HG03521 (cell line): ENCODE data around the gene CTRB1.
"Not testable (repeated sequence)": the region's sequence is repeated elsewhere in the genome, so short reads cannot be mapped to it uniquely, and the experiment has no call there.

ENCODE experiments used
- ATAC-seq: cut with Tn5 transposase; IDR thresholded peaks from one replicate; pipeline ENCODE4 v1.9.1; 2021; ENCODE audit warnings: mild to moderate bottlenecking, moderate library complexity; ENCODE audit not compliant: unreplicated experiment

CTRB1 gene

DNA sequence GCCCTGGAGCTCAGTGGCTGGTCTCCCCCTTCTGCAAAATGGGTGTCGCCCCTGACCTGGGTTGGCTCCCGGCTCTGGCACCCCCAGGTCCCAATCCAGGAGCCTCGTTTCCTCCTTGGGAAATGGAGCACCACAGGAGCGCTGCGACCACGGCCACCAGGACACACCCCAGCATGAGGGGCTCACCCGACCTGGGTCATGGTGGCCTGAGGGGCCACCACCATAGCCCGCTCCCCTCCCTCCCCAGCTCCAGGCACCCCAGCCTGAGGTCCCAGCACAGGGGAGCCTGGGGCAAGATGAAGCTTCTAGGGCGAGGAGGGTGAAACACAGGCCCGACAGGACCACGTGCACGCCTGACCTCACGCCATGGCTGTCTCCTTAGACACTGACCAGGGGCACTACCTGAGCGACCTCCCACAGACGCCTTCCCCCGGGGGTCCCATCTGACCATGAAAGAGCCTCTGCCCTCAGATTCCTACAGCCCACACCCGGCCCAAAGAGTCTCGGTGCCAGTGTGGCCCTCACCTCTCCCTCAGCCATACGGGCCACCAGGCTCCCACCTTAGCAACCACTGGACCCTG is 20.8 kb downstream of the CTRB1 start:
- no peak for ATAC-seq

DNA sequence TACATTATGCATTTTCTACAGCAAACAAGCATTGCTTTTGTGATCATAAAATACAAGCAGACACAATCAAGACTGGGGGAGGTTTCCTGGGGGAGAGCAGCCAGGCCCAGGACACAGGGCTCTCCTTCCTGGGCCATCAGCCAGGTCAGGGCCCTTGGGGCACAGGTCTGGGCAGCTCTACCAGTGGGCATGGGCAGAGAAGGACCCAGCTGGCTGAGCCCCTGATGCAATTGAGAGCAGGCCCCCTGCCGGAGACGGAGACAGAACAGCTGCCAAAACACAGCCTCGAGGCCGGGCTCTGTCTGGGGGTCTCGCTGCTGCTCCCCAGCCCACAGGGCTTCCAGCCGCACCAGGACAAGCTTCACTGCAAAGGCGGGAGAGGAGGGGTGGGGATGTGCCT is 21.8 kb downstream of the CTRB1 start:
- not testable (repeated sequence) for ATAC-seq

DNA sequence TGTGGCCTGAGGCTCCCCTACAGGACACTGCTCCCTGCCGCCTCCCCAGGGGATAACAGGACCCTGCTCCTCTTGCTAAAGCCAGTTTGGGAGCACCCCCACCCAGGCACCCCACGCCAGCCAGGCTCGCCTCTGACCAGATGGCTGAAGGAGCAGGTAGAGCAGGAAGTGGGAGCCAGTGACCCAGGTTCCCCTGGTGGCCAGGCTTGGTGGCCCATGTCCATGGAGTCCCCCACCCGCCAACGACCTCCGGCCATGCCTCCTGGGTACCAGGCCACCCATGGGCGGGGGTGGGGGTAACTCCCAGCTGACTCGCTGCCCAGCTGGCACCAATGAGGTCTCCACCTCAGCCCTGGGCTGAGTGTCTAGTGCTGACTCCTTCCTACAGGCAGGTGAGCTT is 22.6 kb downstream of the CTRB1 start:
- no peak for ATAC-seq

DNA sequence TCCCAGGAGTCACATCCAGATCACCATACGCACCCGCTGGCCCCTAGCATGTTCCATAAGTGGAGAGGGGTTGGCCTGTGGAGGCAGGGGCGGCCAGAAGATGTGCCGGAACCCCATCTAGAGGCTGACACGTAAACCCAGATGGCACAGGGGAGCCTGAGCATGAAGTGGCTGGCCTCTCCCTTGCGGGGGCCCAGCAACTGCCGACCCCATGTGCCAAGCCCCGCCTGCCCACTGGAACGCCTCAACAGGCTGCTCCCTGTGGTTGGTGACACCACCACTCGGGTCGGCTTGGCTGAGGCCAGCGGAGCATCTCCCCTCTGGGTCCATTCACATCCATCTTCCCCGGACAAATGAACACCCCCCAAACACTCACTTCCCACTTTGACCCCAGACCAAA is 23.2 kb downstream of the CTRB1 start:
- no peak for ATAC-seq

DNA sequence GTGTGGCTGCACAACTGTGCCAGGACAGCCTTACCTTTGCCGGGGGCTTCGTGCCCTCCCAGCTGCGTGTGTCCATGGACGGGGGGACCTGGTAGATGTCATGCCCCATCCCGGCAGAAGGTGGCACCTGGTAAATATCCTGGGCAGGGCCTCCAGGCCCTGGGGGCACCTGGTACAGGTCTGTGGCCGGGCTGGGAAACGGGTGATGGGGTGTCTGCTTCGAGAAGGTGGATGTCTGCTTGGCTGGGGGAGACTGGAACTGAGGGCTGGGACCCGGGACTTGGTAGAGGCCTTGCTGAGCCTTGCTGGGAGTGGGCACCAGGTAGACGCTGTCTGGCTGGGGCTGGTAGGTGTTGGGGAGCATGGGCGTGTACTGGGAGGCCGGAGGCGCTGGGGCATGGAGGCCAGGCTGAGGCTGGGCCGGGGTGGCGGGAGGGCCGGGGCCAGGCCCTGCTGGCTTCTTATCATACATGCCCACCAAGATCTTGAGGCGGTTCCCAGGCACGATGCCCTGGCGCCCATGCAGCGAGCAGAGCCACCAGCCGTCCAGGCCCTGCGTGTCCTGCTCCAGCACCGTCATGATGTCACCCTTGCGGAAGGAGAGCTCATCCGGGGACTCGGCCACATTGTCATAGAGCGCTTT is 23.8 kb downstream of the CTRB1 start:
- not testable (repeated sequence) for ATAC-seq

DNA sequence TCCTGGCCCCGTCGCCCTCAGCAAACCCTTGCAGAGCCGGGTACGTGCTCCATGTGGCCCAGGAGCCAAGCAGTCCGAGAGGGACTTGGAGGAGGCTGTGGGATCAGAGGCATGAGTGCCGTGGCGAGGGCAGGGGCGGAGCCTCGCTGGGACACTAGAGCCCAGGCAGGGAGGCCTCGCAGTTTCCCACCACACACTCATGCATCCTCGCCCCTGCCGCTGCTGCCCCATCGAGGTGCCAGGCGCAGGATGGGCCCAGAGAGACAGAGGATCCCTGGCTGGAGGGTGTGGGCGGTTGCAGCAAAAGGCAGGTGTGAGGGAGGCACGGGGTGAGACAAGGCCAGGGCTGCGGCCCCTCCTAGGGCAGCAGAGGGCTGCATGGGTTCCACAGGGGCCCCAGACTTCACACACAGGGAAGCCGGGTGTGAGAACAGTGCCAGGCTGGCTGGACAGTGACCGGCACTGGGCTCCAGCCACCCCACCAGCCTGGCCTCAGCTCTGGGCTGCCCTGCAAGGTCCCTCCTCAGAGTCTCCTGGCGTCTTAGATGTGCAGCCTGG is 25.0 kb downstream of the CTRB1 start:
- ATAC-seq, result no peak

DNA sequence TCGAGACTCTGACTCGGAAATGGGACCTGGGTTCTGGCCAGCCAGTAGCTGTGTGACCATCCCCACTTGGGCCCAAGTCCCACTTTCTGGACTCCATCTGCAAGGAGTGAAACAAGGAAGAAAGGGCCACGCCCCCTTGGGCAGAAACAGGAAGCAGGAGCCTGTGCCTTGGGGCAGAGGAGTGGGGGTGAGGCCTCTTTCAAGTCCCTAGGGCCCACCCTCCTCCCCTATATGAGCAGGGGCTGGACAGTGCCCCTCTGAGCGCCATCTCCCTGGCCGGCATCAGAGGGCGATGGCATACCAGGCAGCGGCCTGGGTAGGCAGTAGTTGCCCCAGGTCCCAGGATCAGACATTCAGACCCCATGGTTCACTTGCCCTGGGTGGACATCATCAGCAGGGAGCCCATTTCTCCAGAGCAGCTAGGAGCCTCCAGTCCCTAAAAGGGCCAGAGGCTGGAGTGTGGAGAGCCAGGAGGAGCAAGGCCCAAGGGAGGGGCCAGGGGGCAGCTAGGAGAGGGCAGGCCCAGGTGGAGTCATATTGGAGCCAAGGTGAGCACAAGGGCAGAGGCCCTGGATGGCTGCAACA is 25.5 kb downstream of the CTRB1 start:
- no peak for ATAC-seq

DNA sequence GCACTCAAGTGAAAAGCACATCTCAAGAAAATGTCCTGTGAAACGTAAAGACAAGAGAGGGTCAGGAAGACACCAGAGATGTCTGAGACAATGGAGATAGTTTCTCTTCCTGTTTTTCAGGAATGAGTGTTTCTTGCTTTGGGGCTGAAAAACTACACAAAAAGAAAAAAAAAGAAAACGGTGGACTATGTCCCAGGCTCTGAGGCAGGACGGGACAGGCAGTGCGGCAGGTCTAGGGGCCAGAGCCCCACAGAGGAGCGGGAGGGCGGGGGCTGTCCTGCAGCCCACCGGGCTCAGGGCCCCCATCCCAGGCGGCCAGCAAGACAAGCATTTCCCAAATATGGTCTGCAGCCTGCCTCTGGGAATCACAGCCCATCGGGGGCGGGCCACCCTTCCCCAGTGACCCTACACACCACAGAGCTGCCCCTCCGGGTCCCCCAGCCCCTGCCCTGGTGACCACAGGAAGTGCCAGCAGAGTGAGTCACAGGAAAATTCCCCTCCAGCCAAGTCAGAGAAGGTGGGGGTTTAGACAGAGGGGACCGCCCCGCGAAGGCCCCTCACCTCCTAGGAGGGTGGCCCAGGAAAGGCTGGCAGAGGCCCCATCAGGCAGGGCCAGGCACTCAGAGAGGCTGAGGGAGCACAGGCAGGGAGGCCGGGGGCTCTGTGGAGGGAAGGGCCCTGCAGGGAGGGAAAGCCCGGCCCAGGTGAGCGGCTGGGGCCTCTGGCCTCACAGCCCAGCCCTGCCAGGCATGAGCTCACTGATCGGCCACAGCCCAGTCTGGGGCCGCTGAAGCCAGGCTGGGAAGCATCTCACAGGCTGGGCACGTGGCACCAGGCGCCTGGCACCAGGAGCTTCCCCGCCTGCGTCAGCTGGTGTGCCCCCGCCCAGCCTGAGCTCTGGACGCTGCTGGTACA is 26.3 kb downstream of the CTRB1 start:
- ATAC-seq, result no peak

DNA sequence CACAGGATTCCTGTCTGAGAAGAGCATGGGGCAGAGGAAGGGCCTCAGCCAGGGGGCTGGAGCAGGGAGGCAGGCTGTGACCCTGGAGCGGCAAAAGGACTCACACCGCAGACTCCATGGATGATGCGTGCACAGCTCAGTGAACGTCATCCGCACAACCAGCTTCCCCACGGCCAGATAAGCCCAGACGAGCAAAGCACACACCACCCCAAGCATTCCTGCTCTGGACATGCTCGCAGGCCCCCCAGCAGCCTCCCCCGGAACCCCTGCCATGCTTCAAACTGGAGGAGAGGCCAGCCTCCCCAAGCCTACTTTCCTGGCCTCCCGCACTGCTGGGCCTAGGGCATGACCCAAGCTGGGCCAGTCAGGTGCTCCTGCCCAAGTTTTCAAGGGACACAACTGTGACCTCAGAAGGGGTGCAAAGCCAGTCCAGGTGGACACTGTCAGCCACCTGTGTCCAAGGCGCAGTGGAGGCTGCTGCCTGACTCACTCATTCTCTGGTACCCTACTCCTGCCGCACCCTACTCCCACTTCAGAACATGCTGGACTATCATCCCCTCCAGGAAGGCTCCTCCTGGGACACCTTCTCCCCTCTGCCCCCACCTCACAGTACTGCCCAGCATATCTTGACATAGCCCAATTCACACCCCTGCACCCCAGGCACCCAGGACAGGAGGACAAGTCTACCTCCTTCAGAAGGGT is 27.9 kb downstream of the CTRB1 start:
- no peak for ATAC-seq

DNA sequence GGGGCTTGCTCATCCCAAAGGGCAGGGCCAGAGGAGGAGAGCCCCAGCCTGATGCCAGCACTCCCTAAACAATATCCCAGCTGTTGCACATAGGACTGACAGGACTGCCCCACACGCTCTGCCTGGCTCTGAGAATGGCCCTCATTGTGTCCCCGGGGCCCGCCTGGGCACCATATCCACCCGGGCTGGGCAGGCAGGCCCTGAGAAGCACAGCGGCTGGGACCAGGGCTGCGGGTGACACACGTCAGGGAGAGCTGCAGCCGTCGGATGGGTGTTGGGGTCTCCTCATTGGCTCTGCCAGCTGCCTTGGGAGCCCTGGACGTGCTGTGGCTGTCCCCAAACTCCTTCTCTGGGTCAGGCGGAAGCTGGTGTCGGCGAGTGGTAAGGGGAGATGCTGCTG is 28.5 kb downstream of the CTRB1 start:
- no peak for ATAC-seq

DNA sequence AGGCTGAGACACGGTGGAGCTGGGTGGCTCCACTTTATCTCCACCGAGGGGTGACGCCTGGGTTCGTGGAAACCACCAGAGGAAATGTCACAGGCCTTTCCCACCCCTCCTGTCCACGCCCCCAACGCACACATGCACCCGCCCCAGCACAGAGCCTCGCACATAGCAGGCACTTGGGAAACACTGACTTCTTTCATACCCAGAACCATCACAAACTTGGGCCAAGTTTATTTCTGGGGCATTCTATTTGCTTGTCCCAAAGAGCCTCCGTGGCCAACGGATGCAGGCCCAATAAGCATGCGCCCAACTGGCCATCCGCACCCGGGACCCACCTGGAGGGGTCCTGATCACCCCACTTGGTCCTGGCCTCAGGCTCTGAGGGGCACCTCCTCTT is 29.4 kb downstream of the CTRB1 start:
- no peak for ATAC-seq

DNA sequence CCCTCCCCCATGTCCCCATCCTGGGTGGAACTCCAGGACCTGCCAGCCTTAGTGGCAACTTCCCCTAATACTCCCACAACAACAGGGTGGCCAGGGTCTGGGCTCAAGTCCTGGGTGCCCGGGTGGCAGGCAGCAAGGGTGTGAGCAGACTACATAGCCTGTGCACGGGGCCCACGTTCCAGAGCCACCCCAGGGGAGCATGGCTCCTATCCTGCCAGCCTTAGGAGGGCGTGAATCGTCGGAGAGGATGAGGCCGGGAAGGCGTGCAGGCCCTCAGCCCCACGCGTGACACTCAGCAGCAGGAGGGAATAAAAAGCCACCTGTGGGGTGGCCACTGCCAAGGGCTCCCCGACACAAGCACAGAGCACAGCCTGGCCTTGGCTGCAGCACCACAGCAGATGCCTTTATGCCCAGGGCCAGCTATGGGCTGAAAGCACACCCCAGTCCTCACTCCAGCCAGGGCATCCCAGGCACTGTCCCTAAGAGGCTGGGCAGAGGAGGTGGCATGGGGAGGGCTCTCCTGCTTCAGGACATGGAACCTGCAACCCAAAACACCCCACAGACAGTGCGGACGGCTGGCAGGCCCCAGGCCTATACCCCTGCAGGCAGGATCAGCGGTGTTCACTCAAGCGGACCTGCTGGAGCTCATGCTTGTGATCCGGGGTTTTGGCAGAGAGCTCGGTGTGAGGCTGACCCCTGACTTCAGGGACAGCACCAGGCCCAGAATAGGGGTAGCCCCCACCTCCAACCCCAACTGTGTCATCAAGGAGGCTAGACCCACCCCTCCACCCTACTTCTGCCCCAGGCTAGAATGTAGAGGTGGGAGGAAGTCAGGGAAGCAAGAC is 30.0 kb downstream of the CTRB1 start:
- ATAC-seq, result no peak

DNA sequence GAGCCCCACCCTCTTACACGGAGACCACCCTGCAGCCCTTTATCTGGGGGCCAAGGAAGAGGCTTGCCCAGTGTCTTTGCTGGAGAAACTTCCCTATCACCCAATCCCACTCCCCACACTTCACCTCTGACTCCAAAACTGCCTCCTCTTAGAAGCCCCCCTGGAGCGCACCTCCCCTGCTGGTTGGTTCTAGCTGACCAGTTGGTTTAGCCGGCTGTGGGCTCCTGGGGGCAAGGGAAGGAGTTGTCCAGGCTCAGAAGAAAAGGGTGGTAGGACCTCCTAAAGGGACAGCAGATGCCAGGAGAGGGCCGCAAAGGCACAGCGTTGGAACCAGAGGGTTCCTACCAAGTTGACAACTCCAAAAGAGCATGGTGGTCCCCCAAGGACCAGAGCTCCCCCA is 30.7 kb downstream of the CTRB1 start:
- ATAC-seq, result no peak

DNA sequence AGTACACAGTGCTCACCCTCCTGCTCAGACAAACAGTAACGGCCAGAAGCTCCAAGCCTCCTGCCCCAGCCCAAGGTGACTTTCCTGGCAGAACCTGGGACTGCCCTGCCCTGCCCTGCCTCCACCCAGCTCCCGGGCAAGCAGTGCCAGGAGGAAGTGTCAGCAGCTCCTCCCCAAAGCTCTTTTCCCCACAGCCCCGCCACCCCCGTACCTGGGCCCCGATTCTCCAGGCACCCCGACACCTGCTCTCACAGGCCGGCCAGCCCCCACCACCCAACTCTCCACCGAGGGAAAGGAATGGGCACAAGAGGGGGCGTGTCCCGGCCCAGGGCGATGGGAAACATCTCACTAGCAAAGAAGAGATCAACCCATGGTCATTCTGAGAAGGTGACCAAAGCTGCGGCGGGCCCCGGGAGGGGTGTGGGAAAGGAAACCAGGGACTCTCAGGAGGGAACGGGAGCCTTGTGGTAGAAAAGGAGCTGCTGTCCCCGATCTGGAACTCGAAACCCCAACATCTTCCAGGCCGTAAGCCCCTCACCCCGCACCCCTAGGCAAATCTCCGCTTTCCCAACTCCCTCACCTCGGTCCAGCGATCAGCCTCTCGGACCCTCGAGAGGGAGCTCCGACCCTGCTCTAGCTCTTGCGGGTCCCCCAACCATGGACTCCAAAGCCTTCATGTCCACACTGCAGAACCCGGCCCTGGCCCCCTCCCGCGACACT is 31.5 kb downstream of the CTRB1 start:
- no peak for ATAC-seq

DNA sequence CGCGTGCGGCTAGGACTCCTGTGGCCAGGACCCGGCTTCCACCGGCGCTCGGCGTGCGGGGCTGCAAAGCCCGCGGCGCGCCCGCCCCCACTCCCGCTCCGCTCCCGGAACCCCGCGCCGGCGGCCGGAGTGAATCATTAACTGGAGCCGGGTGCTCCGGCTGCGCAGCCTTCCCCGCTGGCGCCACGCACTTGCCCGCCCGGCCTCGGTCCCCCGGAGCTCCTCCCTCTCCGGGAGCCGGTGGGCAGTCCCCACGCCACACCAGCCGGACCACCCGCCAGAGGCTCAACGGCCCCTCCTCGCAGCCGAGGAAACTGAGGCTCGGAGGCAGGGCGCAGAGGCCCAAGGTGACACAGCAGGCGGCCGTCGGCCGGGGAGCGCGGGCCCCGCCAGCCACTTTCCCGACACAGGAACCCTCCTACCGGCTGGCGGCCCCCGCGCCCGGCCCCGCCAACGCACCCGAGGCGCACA is 32.1 kb downstream of the CTRB1 start:
- ATAC-seq, result peak; percentile 28

DNA sequence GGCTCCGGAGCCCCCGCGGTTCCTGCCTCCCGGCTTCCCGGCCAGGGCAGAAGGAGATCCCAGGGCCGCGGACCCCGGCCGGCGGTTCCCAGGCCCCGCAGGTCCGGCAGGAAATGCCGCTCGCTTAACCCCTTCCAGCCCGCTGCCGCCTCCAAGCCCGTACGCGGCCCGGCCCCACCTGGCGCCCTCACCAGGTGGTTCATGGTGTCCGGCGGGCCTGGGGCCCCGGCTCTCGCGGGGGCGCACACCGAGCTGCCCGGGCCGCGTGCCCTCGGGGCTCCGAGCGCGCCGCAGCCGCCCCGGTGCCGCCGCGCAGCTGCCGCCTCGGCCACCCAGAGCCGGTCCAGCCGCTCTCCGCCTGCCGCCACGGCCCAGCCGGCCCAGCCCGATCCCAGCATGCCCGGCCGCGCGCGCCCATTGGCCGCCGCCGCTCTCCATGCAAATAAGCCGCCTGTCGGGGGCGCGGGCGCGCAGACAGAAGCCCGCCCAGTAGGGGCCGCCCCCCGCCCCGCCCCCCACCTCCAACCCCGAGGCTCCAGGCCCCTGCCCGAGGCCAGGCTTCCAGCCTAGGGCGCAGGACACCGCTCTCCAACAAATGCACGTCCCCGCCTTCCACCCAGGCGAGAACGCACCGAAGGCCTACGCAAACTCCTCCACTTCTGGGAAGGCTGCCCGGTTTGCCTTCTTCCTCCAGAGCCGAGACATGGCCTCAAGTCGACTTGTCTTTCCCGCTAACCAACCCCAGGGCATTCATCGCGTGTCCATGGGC is 32.7 kb downstream of the CTRB1 start, which contains the start of gene BCAR1:
BCAR1 (minus strand) TSS at position 345 of the 769 bp plus-strand sequence; CDS start at position 203, 142 bp downstream.
- peak; percentile 57 for ATAC-seq

DNA sequence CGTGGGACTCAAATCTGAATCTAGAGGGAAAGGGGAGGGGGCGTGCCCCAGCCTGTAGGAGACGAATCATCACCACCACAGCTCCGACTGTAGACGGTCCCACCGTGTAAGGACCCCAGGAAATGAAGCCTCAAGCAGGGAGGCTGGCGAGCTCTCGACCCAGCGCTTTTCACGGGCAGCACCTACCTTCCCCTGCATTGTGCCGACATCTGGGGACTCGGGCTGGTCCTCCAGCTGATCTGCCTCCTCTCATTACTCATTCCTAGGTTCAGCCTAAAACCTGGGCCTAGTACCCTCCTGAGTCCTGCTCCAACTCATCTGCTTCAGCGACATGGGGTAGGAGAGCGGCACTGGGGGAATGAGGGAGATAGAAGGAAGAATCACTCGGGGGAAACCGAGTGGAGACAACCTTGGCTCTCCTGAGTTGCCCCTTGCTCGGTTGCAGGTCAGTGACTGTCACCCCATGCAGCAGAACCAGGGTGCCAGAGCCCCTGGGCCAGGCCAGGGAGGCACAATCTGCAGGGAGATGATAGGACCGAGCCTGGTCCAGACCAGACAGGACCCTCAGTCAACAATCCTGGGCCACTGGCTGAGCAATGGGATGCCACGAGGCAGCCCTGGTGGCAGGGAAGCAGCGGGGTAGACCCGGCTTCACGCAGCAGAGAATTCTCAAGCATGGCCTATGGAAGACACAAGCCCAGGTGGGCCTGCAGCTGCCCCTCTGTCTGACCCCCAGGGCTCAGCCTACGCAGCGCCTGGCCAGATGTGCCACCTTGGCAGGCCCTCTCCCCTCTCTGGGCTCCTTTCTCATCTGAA is 33.5 kb downstream of the CTRB1 start:
- ATAC-seq, result no peak
